TTC549 (cell line): ENCODE measurements around the gene LCN15.
A peak's percentile ranks its signal among the peaks of the same experiment; 100 is the strongest.
"Not testable (repeated sequence)": the region's sequence is repeated elsewhere in the genome, so short reads cannot be mapped to it uniquely, and the experiment has no call there.

Experiments used
- FAIRE-seq: peaks from 2 replicates; lab custom pipeline; 2012; peaks lifted over from hg19 to GRCh38; lab: Jason Lieb, UNC

The LCN15 gene

GRCh38 chr9:136794281-136794999 is 30.1 kb upstream of the LCN15 start:
- FAIRE-seq, result no peak

- FAIRE-seq, result no peak
These were observed 29.0 kb upstream of the LCN15 start for GRCh38 chr9:136793086-136793946.

- FAIRE-seq, result no peak
These were observed 28.2 kb upstream of the LCN15 start for GRCh38 chr9:136792321-136793085.

- FAIRE-seq, result no peak
These were observed 27.4 kb upstream of the LCN15 start for GRCh38 chr9:136791516-136792276.

GRCh38 chr9:136790640-136791515 is 26.6 kb upstream of the LCN15 start, which contains the start of gene TMEM141:
Gene TMEM141, plus strand, starts transcription at chr9:136791344. Its CDS starts 27 bp downstream, at chr9:136791371.
- peak; percentile 19 for FAIRE-seq

- FAIRE-seq, result no peak
These were observed 25.2 kb upstream of the LCN15 start for GRCh38 chr9:136789523-136789937.

- FAIRE-seq, result not testable (repeated sequence)
These were observed 24.6 kb upstream of the LCN15 start for GRCh38 chr9:136788644-136789522.

- FAIRE-seq, result no peak
These were observed 23.5 kb upstream of the LCN15 start for GRCh38 chr9:136787690-136788400.

- not testable (repeated sequence) for FAIRE-seq
These were observed 22.7 kb upstream of the LCN15 start for GRCh38 chr9:136786983-136787382.

GRCh38 chr9:136786451-136786850 is 22.1 kb upstream of the LCN15 start:
- FAIRE-seq, result no peak

- FAIRE-seq, result not testable (repeated sequence)
These were observed 21.4 kb upstream of the LCN15 start for GRCh38 chr9:136785565-136786355.

- no peak for FAIRE-seq
These were observed 20.7 kb upstream of the LCN15 start for GRCh38 chr9:136784997-136785361.

GRCh38 chr9:136784249-136784996 is 20.1 kb upstream of the LCN15 start:
- FAIRE-seq, result peak; percentile 41

- FAIRE-seq, result no peak
These were observed 18.1 kb upstream of the LCN15 start for GRCh38 chr9:136782452-136782851.

GRCh38 chr9:136779808-136780207 is 15.5 kb upstream of the LCN15 start:
- no peak for FAIRE-seq

- no peak for FAIRE-seq
These were observed 13.0 kb upstream of the LCN15 start for GRCh38 chr9:136777359-136777758.

GRCh38 chr9:136776947-136777346 is 12.6 kb upstream of the LCN15 start:
- FAIRE-seq, result no peak

GRCh38 chr9:136775191-136775590 is 10.9 kb upstream of the LCN15 start:
- FAIRE-seq, result no peak
